Body of pancreas (tissue), 4 donors: ENCODE measurements around the gene PTPRF. TPM values are rescaled to one million over a fixed set of nuclear protein-coding genes. Genes with fewer than 3 reads are reported as not detected.

Source experiments
- ATAC-seq: fragments of 150-250 bp; one replicate; pipeline ENCODE4 v1.9.1; 2016
- DNase-seq, 4 donors: peaks; one replicate each; pipeline ENCODE4 v3.0.0-alpha.2; 2019
- H3K27ac ChIP-seq, 4 donors: fragments of 200-600 bp; sonication (generic); 1 replicate in 3 of 4; 2 replicates in 1 of 4; pipeline versions ENCODE4 v1.5.1 to v1.6.1; 2016 to 2019; ENCODE audit warnings: mild to moderate bottlenecking in 1 of 4, mixed read lengths in 1 of 4, moderate library complexity in 1 of 4
- H3K27me3 ChIP-seq, 2 donors: fragments of 200-600 bp; sonication (generic); one replicate each; pipeline ENCODE4 v1.6.0; 2016; ENCODE audit warnings: mild to moderate bottlenecking in 1 of 2
- H3K36me3 ChIP-seq, 2 donors: fragments of 200-600 bp; sonication (generic); replicated peaks in 1 of 2; 2 replicates each; pipeline ENCODE4 v1.5.1; 2016; ENCODE audit warnings: low read depth in 2 of 2; ENCODE audit not compliant: insufficient read depth in 1 of 2
- H3K4me1 ChIP-seq: fragments of 200-600 bp; sonication (generic); one replicate; pipeline ENCODE4 v1.6.0; 2016
- H3K4me3 ChIP-seq, 2 donors: fragments of 200-600 bp; sonication (generic); 1 replicate in 1 of 2; 2 replicates in 1 of 2; pipeline ENCODE4 v1.5.1; 2016 to 2019
- H3K9me3 ChIP-seq, 3 donors: fragments of 200-600 bp; sonication (generic); 1 replicate in 2 of 3; 2 replicates in 1 of 3; pipeline ENCODE4 v1.5.1; 2016
- CTCF ChIP-seq, 7 experiments: fragments of 450-650 bp in 4 of 7; fragments of 200-600 bp in 3 of 7; sonication (generic) in 3 of 7; IDR thresholded peaks; one replicate each; pipeline ENCODE4 v1.5.1; 2016 to 2019; ENCODE audit warnings: antibody characterized with exemption in 7 of 7
- POLR2A ChIP-seq, 3 donors: fragments of 450-650 bp; IDR thresholded peaks; one replicate each; pipeline ENCODE4 v1.6.1; 2016; ENCODE audit warnings: antibody characterized with exemption in 3 of 3, mild to moderate bottlenecking in 2 of 3
- WGBS, 2 donors: methylation state at CpG; one replicate each; pipeline ENCODE4 v1.1.5; 2017; 5-methylcytosine and 5-hydroxymethylcytosine counted together
- intact Hi-C: fragments of 100-400 bp; cut with DNase I; formaldehyde crosslinking; loops from one replicate; pipeline ENCODE4 v1.15.1; 2023
- total RNA-seq, 2 donors: library from RNA; depleted of rRNA; stranded (reverse); fragments of >200 nt; gene quantifications; one replicate each; pipeline ENCODE4 v1.1.0, GENCODE V29; 2016

Gene PTPRF
- total RNA-seq, 2 donors from 2014 or later: 81.7 to 89.0 TPM

- 43 to 56% methylated on average over 6 to 7 of the region's 7 CpGs for WGBS, 2 donors
- peaks cover 75% of the 10 kb centered on the region for H3K4me1 ChIP-seq
- intact Hi-C loops: no loop called here
- H3K4me3 ChIP-seq: no peak overlapping the region
- H3K27me3 ChIP-seq: no peaks in the 10 kb centered on the region
- TF ChIP-seq CTCF (IDR thresholded peaks at IDR 0.05) (peak in 1 of 7 experiments; percentile 4), POLR2A (IDR thresholded peaks at IDR 0.05) (no peak)
- no peak for ATAC-seq
- no peaks in the 10 kb centered on the region for H3K9me3 ChIP-seq
- peak overlapping the region; percentile 88 to 93 (median 92) for H3K27ac ChIP-seq
- no peaks in the 10 kb centered on the region for H3K36me3 ChIP-seq
- DNase-seq: peak; percentile 46 to 74 (median 62)
These were observed 20.8 kb downstream of the PTPRF start for GRCh38 chr1:43551396-43551888.

- ATAC-seq (no peak), DNase-seq (peak in 3 of 4 donors; percentile 50 to 64 (median 58))
- Histone ChIP-seq H3K9me3 (no peaks in the 10 kb centered on the region), H3K4me1 (peaks cover 71% of the 10 kb centered on the region), H3K27me3 (no peaks in the 10 kb centered on the region), H3K27ac (peak overlapping the region; percentile 88 to 93 (median 92)), H3K4me3 (no peak overlapping the region), H3K36me3 (no peaks in the 10 kb centered on the region)
- no peak for TF ChIP-seq CTCF (IDR thresholded peaks at IDR 0.05)
- no peak for TF ChIP-seq POLR2A (IDR thresholded peaks at IDR 0.05)
- intact Hi-C loops: no loop called here
- 18 to 28% methylated on average over 5 of the region's 5 CpGs for WGBS, 2 donors
These were observed 21.5 kb downstream of the PTPRF start for GRCh38 chr1:43552059-43552742.

- peak; percentile 63 to 83 (median 77) for DNase-seq
- ATAC-seq: peak; percentile 22
- Histone ChIP-seq H3K27ac (peak overlapping the region; percentile 88 to 93 (median 92)), H3K4me1 (peaks cover 71% of the 10 kb centered on the region), H3K27me3 (no peaks in the 10 kb centered on the region), H3K4me3 (no peak overlapping the region), H3K36me3 (no peaks in the 10 kb centered on the region), H3K9me3 (no peaks in the 10 kb centered on the region)
- TF ChIP-seq POLR2A (IDR thresholded peaks at IDR 0.05) (peak in 1 of 3 donors; percentile 9), CTCF (IDR thresholded peaks at IDR 0.05) (peak in 1 of 7 experiments; percentile 4)
- intact Hi-C loops: no loop called here
- 20 to 22% methylated on average over 6 of the region's 6 CpGs for WGBS, 2 donors
These were observed 22.1 kb downstream of the PTPRF start for GRCh38 chr1:43552813-43553212.

GRCh38 chr1:43554444-43554992 is 23.8 kb downstream of the PTPRF start:
- no peak for ATAC-seq
- TF ChIP-seq POLR2A (IDR thresholded peaks at IDR 0.05) (no peak), CTCF (IDR thresholded peaks at IDR 0.05) (peak in 4 of 7 experiments; percentile 15 to 33 (median 26))
- no peaks in the 10 kb centered on the region for H3K9me3 ChIP-seq
- intact Hi-C loops: no loop called here
- DNase-seq: no peak
- WGBS, 2 donors: 76 to 79% methylated on average over 6 of the region's 6 CpGs
- peak overlapping the region in 3 of 4 donors; percentile 92 to 93 (median 93) for H3K27ac ChIP-seq
- peaks cover 63% of the 10 kb centered on the region for H3K4me1 ChIP-seq
- H3K27me3 ChIP-seq: no peaks in the 10 kb centered on the region
- no peak overlapping the region for H3K4me3 ChIP-seq
- H3K36me3 ChIP-seq: no peaks in the 10 kb centered on the region
